KOPT-K1 (cell line): ENCODE data around the gene ZNF804A.
"Not testable (repeated sequence)": the region's sequence is repeated elsewhere in the genome, so short reads cannot be mapped to it uniquely, and the experiment has no call there.

Source experiments
- H3K27ac ChIP-seq: fragments of 200-600 bp; sonication (generic); 2 replicates; pipeline ENCODE4 v1.5.1; 2016; ENCODE audit warnings: antibody characterized with exemption, mild to moderate bottlenecking, low read depth, low read length; ENCODE audit not compliant: poor library complexity, severe bottlenecking
- H3K36me3 ChIP-seq: fragments of 200-600 bp; sonication (generic); 2 replicates; pipeline ENCODE4 v1.5.1; 2017; ENCODE audit warnings: antibody characterized with exemption, mild to moderate bottlenecking, low read length, moderate library complexity; ENCODE audit not compliant: insufficient read depth
- H3K9me3 ChIP-seq: fragments of 200-600 bp; sonication (generic); 2 replicates; pipeline ENCODE4 v1.5.1; 2017; ENCODE audit warnings: antibody characterized with exemption, low read length, mild to moderate bottlenecking; ENCODE audit not compliant: insufficient read depth, poor library complexity, severe bottlenecking

Gene ZNF804A

DNA sequence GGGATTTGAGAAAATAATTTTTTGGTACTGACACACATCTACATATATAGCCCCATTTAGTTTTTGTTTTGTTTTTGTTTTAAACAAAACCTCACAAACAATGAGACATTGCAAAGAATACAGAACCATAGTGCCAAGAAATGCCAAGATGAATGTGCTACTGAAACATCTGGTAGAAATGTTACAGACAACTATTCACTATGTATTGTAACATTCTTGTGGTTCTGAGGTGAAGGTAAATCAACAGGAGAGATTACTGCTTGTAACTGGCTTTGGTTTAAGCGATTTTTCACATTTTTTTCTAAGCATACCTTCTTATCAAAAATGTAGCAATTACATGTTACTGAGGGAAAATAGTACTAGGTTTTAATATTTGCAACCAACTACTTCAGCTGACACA is 281.3 kb downstream of the ZNF804A start:
- Histone ChIP-seq H3K9me3 (no peaks in the 10 kb centered on the region), H3K27ac (no peak overlapping the region), H3K36me3 (no peaks in the 10 kb centered on the region)

DNA sequence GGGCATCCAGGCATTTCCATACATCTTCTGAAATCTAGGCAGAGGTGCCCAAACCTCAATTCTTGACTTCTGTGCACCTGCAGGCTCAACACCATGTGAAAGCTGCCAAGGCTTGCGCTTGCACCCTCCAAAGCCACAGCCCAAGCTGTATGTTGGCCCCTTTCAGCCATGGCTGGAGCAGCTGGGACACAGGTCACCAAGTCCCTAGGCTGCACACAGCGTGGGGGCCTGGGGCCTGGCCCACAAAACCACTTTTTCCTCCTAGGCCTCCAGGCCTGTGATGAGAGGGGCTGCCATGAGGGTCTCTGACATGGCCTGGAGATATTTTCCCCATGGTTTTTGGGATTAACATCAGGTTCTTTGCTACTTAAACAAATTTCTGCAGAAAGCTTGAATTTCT is 288.3 kb downstream of the ZNF804A start:
- not testable (repeated sequence) for H3K36me3 ChIP-seq, H3K9me3 ChIP-seq, H3K27ac ChIP-seq

GRCh38 chr2:184890311-184890710 is 292.0 kb downstream of the ZNF804A start:
- Histone ChIP-seq H3K27ac (no peak overlapping the region), H3K36me3 (no peaks in the 10 kb centered on the region), H3K9me3 (no peaks in the 10 kb centered on the region)

- Histone ChIP-seq H3K27ac (no peak overlapping the region), H3K9me3 (no peaks in the 10 kb centered on the region), H3K36me3 (no peaks in the 10 kb centered on the region)
These were observed 306.7 kb downstream of the ZNF804A start for GRCh38 chr2:184904991-184905390.

DNA sequence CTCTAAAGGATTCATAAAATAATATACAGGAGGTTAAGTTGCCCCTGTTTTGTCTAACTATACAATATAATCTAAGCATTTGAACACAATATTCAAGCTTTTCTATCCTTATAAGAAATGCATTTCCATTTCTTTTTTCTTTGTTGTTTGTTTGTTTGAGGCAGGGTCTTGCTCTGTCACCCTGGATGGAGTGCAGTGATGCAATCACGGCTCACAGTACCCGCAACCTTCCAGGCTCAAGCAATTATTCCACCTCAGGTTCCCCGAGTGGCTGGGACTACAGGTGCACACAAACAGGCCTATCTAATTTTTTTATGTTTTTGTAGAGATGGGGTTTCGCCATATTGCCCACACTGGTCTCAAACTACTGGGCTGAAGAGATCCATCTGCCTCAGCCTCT is 307.8 kb downstream of the ZNF804A start:
- Histone ChIP-seq H3K36me3 (no peaks in the 10 kb centered on the region), H3K27ac (no peak overlapping the region), H3K9me3 (no peaks in the 10 kb centered on the region)

DNA sequence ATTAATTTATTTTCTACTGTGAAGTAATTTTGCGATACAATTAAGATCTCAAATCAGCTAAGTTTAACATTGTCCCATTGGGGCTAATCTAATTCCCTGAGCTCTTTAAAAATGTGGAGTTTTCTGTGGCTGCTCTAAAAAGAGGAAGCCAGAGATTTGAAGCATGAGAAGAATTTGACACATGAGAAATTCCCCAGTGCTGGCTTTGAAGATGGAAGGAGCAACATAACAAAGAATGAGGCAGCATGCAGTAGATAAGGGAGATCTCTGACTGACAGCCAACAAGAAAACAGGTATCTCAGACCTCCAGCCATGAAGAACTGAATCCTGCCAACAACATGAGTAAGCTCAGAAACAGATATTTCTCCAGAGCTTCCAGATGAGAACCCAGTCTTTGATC is 308.4 kb downstream of the ZNF804A start:
- no peaks in the 10 kb centered on the region for H3K36me3 ChIP-seq
- no peaks in the 10 kb centered on the region for H3K9me3 ChIP-seq
- H3K27ac ChIP-seq = no peak overlapping the region

- no peak overlapping the region for H3K27ac ChIP-seq
- no peaks in the 10 kb centered on the region for H3K9me3 ChIP-seq
- no peaks in the 10 kb centered on the region for H3K36me3 ChIP-seq
These were observed 310.6 kb downstream of the ZNF804A start for GRCh38 chr2:184908966-184909365.

DNA sequence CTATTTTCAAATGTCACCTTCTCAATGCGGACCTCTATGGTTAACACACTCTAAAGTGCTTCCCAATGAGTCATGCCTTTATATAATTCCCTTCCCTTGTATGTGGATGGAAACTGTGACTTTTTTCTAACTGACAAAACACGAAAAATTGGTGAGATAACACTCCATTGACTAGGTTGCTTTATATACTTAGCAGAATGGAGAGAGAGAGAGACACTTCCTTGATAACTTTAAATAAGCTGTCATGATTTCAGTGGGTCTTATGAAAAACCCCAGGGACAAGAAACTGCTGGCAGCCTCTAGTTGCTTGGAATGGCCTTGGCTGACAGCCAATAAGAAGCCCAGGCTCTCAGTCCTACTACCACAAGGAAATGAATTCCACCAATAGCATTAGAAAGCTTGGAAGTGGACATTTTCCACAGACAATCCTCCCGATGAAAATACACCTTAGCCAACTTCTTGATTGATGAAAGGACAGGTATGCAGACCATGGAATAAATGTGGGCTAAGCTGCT is 322.2 kb downstream of the ZNF804A start:
- Histone ChIP-seq H3K36me3 (no peaks in the 10 kb centered on the region), H3K9me3 (no peaks in the 10 kb centered on the region), H3K27ac (no peak overlapping the region)

GRCh38 chr2:184921676-184922075 is 323.3 kb downstream of the ZNF804A start:
- Histone ChIP-seq H3K9me3 (no peaks in the 10 kb centered on the region), H3K27ac (no peak overlapping the region), H3K36me3 (no peaks in the 10 kb centered on the region)

DNA sequence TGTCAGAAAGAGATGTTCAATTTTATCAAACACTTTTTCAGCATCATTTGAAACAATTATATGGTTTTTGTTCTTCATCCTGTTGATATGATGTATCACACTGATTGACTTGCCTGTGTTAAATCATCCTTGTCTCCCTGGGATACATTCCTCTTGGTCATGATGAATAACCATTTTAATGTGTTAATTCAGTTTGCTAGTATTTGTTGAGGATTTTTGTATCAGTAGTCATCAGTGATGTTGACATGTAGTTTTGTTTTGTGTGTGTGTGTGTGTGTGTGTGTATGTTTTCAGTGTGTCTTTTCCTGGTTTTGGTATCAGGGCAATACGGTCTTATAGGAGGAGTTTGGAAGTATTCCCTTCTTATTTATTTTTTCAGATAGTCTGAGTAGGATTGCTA is 325.4 kb downstream of the ZNF804A start:
- no peaks in the 10 kb centered on the region for H3K9me3 ChIP-seq
- no peak overlapping the region for H3K27ac ChIP-seq
- H3K36me3 ChIP-seq = no peaks in the 10 kb centered on the region

GRCh38 chr2:184927040-184927439 is 328.7 kb downstream of the ZNF804A start:
- Histone ChIP-seq H3K36me3 (no peaks in the 10 kb centered on the region), H3K27ac (no peak overlapping the region), H3K9me3 (no peaks in the 10 kb centered on the region)

- no peak overlapping the region for H3K27ac ChIP-seq
- no peaks in the 10 kb centered on the region for H3K9me3 ChIP-seq
- no peaks in the 10 kb centered on the region for H3K36me3 ChIP-seq
These were observed 338.4 kb downstream of the ZNF804A start for GRCh38 chr2:184936761-184937160.

GRCh38 chr2:184938221-184938985 is 340.1 kb downstream of the ZNF804A start:
- H3K36me3 ChIP-seq = no peaks in the 10 kb centered on the region
- H3K27ac ChIP-seq = no peak overlapping the region
- no peaks in the 10 kb centered on the region for H3K9me3 ChIP-seq

- Histone ChIP-seq H3K36me3 (no peaks in the 10 kb centered on the region), H3K9me3 (no peaks in the 10 kb centered on the region), H3K27ac (no peak overlapping the region)
These were observed 347.0 kb downstream of the ZNF804A start for GRCh38 chr2:184945326-184945725.

- Histone ChIP-seq H3K9me3 (no peaks in the 10 kb centered on the region), H3K27ac (no peak overlapping the region), H3K36me3 (no peaks in the 10 kb centered on the region)
These were observed 347.5 kb downstream of the ZNF804A start for GRCh38 chr2:184945824-184946223.

- H3K27ac ChIP-seq = no peak overlapping the region
- no peaks in the 10 kb centered on the region for H3K9me3 ChIP-seq
- H3K36me3 ChIP-seq = no peaks in the 10 kb centered on the region
These were observed 358.5 kb downstream of the ZNF804A start for GRCh38 chr2:184956856-184957255.
